ENCODE results near the gene ARMC7. TPM values are rescaled to one million over a fixed set of nuclear protein-coding genes. Genes with fewer than 3 reads are reported as not detected.

Gene ARMC7
- total and polyA plus RNA-seq, 2 of the 13 experiments (the other 11 are each of a cell fraction or from before 2014, with no cell fraction given) = 3.9 to 4.2 TPM

- TF ChIP-seq TAF1 (CRISPR knock-in tag; IDR thresholded peaks at IDR 0.05) (peak; percentile 31; the same call in 1 of the 2 replicates), ZBTB44 (CRISPR knock-in tag; IDR thresholded peaks at IDR 0.05) (no peak), MYPOP (CRISPR knock-in tag; IDR thresholded peaks at IDR 0.05) (no peak), CREB1 (IDR thresholded peaks at IDR 0.05) (no peak), CREB1 (CRISPR knock-in tag; IDR thresholded peaks at IDR 0.05) (no peak), ERF (CRISPR knock-in tag; IDR thresholded peaks at IDR 0.05) (no peak; the same call in 1 of the 2 replicates), ZBTB34 (CRISPR knock-in tag; IDR thresholded peaks at IDR 0.05) (no peak), RNF219 (CRISPR knock-in tag; IDR thresholded peaks at IDR 0.05) (no peak), ZNF276 (CRISPR knock-in tag; IDR thresholded peaks at IDR 0.05; ENCODE audit: low read depth) (no peak), ZNF501 (CRISPR knock-in tag; IDR thresholded peaks at IDR 0.05) (no peak), ZNF761 (CRISPR knock-in tag; conservative IDR thresholded peaks at IDR 0.05) (no peak; the same call in 1 of the 2 replicates), ZBTB25 (CRISPR knock-in tag; IDR thresholded peaks at IDR 0.05) (0 out of 2 replicates have a peak, but pooled peaks have one; percentile 40), ZNF563 (CRISPR knock-in tag; IDR thresholded peaks at IDR 0.05) (peak; percentile 50; the same call in 1 of the 2 replicates), KDM6A (CRISPR knock-in tag; IDR thresholded peaks at IDR 0.05; ENCODE audit: low read depth) (peak; percentile 80; the same call in 1 of the 2 replicates), KMT2A (CRISPR knock-in tag; IDR thresholded peaks at IDR 0.05) (peak; percentile 55; the same call in 1 of the 2 replicates), RXRA (CRISPR knock-in tag; IDR thresholded peaks at IDR 0.05) (peak; percentile 95), TSC22D2 (CRISPR knock-in tag; IDR thresholded peaks at IDR 0.05; ENCODE audit: borderline replicate concordance) (no peak), MAFF (IDR thresholded peaks at IDR 0.05; ENCODE audit: low read depth, low read length) (no peak), UBTF (CRISPR knock-in tag; IDR thresholded peaks at IDR 0.05) (0 out of 2 replicates have a peak, but pooled peaks have one; percentile 20)
These were observed 32.7 kb upstream of the ARMC7 start (continued) for GRCh38 chr17:75077072-75077495.
